GM19240 (cell line): ENCODE measurements around the gene CTAGE1.
"Not testable (repeated sequence)": the region's sequence is repeated elsewhere in the genome, so short reads cannot be mapped to it uniquely, and the experiment has no call there.

Experiments
- DNase-seq: peaks from one replicate; pipeline ENCODE4 v3.0.0; 2011; ENCODE audit warnings: low spot score; ENCODE audit not compliant: insufficient read length

The CTAGE1 gene

DNA sequence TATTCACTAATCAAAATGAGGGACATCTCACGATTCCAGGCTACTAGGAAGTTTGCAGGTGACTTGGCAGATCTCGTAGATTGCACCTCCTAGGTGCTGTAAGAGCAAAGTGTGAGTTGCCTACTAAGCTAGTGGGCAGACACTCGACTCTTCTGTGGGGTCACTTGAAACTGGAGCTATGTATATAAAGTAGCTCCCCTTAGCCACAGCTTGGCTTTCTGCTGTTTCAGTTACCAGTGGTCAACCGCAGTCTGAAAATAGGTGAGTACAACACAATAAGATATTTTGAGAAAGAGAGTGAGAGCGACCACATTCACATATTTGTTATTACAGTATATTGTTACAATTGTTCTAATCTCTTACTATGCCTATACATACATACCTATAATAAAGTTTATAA, 23.3 kb downstream of the CTAGE1 start:
- DNase-seq, result no peak

DNA sequence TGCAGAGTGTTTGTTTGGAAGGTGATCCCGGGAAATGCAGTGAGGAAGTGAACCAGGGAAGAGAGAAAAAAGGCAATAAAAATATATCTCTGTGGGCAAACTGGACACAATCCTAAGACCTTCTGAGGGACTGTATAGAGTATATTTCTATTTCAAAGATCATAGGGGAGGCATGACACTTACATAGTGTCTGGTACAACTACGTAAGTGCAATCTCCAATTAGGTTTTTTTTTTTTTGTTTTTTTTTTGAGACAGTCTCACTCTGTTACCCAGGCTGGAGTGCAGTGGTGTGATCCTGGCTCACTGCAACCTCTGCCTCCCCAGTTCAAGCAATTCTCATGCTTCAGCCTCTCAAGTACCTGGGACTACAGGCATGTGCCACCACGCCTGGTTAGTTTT, 24.6 kb downstream of the CTAGE1 start:
- not testable (repeated sequence) for DNase-seq

DNA sequence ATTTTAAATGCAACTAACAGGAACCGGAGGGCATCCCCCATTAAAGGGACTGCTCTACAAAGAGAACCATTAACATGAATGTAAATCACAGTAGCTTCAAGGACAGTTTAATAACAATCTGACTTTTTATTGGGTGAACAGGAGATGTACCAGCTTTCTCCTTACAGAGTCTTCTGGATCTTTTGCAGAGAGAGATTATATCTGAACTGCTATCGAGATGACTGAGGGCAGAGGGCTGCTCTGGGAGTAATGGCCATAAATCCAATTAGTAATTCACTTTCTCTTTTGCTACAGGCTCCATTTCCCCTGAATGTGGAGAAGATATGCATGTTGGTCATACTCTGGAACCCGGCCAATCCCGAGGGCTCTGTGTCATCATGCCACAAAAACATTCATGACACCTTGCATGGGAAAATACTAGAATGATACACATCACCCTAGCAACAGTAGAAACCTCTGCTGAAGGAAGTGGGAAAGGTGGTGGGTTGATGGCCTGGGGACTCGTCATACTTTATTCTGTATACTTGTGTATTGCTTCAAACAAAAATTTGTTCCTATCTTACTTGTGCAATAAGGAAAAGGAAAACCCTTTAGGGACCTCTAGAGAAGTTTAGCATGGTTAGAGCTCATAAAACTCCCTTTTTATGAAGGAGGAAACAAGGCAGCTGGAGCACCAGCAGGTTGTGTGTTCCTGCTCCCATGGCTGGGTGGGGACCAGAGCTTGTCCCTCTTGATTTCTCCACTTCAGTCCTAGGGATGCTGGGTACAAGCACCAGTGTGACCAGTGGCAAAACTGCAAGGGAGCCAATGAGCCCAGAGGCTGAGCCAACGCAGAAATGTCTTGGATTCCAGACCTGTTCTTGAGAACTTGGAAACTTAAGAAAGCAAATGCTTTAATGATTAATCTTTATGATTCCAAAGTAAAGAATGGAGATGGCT, 26.0 kb downstream of the CTAGE1 start:
- no peak for DNase-seq

DNA sequence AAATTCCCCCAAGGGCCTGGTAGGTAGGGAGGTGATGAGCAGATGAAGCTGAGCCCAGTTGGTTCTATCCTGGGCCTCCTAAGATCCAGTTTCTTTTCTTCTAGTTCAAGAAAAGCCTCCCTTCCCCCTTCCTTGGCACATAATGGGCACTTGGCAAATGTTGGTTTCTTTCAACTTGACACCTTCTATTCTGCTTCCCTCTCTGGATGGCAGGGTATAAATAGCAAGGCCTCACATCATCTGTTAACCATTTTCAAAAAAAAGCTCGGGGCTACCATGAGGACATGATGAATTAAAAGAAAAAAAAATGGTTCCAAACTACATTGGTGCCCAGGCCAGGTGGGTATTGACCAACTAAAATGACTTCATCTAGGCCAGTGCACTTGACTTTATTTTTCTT, 29.9 kb downstream of the CTAGE1 start:
- no peak for DNase-seq

DNA sequence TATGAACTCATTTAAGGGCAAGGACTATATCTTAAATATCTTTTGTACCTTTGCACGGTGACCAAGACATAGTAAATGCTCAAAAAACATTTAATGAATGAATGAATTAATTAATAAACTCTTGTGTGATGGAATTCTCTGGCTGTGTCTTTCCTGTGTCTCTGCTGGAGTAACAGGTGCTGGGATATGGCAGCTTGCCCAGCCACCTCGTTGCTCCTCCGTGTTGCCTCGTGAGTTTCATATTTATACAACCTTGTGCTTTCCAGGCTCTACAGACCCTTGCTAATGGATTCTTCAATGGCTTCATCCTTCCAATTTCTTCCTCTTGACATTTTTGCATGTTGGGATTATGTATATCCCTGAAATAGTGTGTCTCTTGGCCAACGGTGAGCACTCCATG, 30.4 kb downstream of the CTAGE1 start:
- no peak for DNase-seq

DNA sequence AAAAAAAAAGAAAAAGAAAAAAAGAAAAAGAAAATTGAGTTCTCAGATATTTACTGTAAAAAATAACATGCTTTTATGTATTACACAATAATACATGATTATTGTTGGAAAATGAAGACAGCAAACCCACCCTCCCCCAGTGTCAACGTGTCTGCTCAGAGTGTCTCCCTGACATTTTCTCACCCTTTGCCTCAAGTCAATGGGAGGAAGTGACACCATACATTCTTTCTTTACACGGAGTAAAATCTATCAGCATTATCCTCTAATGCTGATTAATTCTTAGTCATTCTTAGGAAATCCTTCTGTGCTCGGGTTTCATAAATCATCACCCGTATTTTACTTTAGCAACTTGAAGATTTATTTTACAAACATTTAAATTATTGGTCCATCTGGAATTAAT, 32.0 kb downstream of the CTAGE1 start:
- no peak for DNase-seq

DNA sequence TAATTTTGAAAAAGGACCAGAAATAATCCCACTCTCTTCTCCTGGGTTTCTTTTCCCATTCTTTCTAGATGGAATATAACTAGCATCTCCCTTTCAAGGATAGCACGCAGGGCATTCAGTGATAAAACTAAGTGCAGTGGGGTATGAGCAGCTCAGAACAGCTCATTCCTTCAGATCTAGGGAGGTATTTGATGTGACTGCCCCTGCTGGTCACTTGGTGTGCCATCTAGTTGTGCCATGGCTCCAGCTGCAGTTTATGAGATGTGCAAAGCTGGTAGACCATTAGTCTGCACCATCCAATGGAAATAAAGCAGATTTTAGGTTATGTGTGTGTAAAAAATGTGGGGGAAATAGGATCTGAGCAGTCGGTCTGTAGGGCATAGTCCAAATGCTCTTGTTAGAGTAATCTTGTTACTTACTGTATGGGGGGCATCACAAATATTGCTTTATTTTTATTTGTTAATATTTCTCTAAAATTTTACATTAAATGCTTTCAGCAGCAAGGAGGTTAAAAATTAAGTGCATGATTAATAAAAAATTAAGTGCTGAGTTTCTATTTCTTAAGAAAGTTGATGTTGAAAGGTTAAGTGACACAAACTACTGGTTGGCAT, 38.9 kb downstream of the CTAGE1 start:
- DNase-seq, result no peak

DNA sequence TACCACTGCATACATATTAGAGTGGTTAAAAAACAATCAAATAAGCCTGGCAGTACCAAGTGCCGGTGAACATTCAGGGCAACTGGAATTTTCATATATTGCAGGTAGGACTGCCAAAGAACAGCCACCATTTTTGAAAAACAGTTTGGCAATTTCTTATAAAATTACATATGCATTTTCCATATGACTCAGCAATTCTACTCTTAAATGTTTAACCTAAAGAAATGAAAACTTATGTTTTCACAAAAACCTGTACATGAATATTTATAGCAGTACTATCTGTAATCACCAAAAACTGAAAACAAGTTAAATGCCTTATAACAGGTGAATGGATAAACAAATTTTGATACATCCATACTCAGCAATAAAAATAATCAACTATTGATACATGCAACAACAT, 39.9 kb downstream of the CTAGE1 start:
- DNase-seq, result no peak

DNA sequence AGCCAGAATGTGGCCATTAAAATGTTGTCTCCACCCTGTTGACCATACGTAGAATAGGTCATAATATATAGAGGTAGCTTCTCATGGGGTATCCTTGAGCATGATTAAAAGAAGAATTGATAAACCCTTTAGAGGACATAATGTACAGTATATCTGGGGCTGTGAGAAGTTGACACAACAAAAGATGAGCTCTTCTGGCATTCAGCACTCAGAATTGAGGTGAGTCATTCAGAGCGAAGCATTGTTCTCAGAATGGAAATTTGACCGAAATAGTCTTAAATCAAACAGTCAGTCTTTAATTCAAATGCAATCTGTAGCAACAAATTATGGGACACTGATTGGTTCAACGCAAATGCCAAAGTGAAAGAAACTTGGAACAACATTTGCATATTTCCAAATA, 47.3 kb downstream of the CTAGE1 start:
- DNase-seq, result no peak

DNA sequence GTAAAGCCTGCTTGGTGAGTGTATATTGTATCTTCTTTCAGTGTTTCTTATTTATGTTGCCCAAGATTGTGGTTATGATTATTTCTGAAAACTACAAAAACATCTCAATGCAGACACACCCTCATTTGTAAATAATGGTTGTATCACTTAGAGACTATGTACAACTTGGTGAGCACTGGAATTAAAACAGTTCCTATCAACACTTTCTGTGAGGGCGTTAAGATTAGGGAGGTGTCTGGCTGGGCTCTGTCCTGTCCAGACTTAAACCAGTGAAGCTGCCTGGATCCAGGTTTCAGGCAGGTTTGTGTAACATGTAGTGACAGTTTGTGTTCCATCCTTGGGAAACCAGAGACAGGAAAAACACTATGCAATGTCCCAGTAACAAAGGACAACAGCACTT, 49.7 kb downstream of the CTAGE1 start:
- DNase-seq, result no peak

DNA sequence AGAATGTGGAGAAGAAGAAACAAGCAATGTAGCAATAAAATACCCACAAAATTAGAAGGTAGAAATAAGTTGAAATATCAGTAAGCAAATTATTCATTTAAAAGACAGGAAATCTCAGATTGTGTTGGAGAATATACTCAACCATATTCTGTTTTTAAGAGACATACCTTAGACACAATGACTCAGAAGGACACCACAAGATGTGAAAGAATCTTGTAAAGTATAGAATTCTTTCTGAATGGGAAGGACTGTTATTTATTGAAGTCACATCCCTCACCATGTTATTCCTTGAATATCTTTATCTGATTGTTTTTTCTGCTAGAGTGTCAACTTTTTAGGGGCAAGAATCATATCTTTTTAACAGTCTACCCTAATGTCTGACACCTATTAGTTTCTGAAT, 50.4 kb downstream of the CTAGE1 start:
- no peak for DNase-seq

DNA sequence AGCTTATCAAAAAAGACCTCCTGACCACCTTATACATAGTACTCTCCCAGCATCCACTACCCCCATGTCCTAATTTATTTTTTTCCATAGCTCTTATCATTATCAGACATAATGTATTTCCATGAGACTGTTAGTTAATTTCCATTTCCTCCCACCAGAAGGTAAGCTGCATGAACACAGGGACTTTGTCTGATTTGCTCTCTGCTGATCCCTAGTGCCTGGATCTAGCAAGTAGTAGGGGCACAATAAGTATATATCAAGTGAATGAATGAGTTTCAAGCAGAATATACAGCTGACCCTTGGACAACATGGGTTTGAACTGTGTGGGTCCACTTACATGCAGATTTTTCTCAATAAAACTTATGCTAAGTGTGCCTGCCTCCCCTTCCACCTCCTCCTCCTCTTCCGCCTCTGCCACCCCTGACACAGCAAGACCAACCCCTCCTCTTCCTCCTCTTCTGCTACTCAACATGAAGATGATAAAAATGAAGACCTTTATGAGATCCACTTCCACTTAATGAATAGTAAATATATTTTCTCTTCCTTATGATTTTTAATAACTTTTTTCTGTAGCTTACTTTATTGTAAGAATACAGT, 53.8 kb downstream of the CTAGE1 start:
- no peak for DNase-seq
